LoVo (cell line): Measurements from ENCODE around the gene BRPF3.
"Not testable (repeated sequence)": the region's sequence is repeated elsewhere in the genome, so short reads cannot be mapped to it uniquely, and the experiment has no call there.

Experiments used
- DNase-seq: peaks from one replicate; pipeline ENCODE4 v3.0.0-alpha.2; 2016; ENCODE audit warnings: low spot score

BRPF3 gene

DNA sequence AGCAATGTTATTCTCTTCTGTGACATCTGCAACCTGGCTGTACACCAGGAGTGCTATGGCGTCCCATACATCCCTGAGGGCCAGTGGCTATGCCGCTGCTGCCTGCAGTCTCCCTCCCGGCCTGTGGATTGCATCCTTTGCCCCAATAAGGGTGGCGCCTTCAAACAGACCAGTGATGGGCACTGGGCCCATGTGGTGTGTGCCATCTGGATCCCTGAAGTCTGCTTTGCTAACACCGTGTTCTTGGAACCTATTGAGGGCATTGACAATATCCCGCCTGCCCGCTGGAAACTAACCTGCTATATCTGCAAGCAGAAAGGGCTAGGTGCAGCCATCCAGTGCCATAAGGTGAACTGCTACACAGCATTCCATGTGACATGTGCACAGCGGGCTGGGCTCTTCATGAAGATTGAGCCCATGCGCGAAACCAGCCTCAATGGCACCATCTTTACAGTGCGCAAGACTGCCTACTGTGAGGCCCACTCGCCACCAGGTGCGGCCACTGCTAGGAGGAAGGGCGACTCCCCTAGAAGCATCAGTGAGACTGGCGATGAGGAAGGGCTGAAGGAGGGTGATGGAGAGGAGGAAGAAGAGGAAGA is 4.6 kb downstream of the BRPF3 start:
- DNase-seq = no peak

DNA sequence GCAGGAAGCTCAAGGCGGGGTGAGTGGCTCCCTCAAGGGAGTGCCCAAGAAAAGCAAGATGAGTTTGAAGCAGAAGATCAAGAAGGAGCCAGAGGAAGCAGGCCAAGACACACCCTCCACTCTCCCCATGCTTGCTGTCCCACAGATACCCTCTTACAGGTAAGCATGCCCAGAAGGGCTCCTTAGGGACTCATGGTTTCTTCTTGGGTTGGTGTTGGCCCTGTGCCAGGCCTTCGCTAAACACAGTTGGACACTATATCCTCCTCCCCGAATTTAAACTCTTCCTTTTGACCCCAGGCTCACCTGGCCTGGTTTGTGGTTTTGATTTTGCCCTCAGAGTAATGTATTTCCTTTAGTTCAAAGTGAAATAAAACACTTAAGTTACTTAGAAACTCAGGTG is 5.1 kb downstream of the BRPF3 start:
- DNase-seq = no peak

DNA sequence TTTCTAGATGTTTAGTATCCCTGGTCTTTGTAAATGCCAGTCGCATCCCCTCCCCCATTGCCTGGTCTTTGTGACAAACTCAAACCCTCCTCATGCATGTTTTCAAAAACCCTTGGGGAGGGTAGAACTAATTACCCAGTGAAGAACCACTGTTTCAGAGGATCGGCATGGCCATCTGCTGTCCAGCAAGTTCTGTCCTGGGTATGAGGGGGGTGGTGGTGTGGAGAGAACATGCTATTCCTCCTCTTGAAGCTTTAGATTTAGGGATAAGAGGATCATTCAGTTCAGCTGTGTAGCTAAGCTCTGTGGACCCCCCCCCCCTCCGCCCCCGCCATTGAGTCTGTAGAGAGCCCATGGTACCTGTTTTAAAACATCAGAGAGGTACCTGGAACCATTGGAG is 5.6 kb downstream of the BRPF3 start:
- DNase-seq = no peak

DNA sequence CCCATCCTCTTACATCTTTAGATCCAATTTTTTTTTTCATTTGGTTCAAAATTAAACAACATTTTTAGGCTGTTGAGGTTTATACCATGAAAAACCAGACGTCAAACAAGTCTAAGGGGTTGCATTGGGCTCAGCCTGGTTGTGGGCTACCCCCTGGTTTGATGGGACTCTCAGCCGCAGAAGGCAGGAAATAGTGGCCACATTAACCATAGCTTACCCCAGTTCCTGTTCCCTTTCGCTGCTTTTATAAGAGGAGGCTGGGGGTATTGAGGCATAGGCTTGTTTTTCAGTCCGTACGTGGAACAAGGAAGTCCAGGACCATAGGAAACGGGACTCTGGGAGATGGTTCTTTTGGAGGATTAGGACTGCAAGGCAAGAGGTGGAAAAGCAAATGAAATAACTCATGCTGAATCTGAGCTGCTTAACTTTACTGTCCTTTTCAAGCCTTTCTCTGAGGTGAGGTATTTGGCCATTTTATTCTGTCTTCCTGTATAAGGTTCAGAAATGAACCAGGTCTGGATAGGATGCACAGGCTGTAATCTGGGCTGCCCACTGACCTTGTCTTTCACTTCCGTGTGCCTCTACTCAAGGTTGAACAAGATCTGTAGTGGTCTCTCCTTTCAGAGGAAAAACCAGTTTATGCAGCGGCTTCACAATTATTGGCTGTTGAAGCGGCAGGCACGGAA is 7.7 kb downstream of the BRPF3 start:
- no peak for DNase-seq

DNA sequence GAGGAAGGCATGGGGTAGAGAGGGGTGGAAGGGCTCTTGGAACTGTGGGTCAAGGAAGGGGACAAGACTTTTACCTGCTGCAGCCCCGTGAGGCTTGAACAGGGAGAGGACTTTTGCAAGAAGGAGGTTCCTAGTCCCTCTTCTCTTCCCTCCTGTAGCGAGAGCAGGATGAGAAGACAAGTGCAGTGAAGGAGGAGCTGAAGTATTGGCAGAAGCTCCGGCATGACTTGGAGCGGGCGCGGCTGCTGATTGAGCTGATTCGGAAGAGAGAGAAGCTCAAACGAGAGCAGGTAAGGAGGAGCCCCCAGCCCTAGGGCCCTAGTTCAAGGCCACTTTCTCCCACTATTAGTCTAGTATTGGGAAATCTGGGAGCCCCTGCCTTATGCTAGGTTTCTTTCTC is 10.6 kb downstream of the BRPF3 start:
- DNase-seq = no peak

DNA sequence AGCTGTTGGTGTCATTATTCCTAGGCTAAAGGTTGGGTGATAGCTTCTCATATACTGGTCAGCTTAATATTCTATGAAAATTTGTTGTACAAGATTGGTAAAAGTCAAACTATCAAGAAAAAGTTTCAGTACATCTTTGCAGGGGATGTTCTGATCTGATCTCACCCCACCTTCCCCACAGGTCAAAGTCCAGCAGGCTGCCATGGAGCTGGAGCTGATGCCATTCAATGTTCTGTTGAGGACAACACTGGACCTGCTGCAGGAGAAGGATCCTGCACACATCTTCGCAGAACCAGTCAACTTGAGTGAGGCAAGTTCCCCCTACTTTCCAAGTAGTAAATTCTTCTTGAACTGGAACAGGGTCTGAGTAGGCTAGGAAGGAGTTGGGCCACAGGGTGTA is 13.1 kb downstream of the BRPF3 start:
- DNase-seq = no peak

DNA sequence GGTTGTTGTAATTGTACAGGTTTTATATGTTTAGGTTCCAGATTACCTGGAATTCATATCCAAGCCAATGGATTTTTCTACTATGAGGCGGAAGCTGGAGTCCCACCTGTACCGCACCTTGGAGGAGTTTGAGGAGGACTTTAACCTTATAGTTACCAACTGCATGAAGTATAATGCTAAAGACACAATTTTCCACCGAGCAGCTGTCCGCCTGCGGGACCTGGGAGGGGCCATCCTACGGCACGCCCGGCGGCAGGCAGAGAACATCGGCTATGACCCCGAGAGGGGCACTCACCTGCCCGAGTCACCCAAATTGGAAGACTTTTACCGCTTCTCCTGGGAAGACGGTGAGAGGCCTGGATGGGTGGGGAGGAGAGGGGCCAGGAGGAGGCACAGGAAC is 13.6 kb downstream of the BRPF3 start:
- no peak for DNase-seq

DNA sequence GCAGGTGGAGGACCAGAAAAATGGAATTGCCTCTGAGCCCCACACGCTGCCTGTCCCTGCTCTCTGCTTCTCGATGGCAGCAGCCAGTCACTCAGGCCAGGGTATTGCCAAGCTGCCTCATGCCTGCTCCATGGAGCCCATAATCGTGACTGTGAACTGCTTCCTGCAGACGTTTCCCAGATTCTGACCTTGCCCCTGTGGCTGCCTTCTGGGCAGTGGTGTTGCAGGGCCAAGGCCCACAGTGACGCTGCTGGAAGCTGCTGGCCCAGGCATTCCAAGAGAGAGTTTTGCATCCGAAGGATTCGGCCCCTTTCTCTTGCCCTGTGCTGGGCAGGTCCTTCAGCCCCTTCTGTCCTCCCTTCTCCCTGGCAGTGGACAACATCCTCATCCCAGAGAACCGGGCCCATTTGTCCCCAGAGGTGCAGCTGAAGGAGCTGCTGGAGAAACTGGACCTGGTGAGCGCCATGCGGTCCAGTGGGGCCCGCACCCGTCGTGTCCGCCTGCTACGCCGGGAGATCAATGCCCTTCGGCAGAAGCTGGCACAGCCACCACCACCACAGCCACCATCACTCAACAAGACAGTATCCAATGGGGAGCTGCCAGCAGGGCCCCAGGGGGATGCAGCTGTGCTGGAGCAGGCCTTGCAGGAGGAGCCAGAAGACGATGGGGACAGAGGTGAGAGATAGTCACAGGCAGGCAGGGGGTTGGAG is 14.5 kb downstream of the BRPF3 start:
- no peak for DNase-seq

DNA sequence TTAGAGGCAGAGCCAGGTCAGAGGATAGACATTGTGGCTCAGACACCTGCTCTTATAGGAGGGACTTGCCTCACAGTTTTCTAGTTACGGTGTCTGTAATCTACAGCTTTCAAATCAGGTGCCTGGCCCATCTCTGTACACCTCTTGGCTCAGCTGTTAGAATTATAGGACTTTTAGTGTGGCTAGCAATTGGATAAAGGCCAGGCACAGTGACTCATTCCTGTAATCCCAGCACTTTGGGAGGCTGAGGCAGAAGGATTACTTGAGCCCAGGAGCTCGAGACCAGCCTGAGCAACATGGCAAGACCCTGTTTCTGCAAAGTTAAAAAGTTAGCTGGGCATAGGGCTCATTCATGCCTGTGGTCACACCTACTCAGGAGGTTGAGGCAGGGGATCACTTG is 20.0 kb downstream of the BRPF3 start:
- no peak for DNase-seq

DNA sequence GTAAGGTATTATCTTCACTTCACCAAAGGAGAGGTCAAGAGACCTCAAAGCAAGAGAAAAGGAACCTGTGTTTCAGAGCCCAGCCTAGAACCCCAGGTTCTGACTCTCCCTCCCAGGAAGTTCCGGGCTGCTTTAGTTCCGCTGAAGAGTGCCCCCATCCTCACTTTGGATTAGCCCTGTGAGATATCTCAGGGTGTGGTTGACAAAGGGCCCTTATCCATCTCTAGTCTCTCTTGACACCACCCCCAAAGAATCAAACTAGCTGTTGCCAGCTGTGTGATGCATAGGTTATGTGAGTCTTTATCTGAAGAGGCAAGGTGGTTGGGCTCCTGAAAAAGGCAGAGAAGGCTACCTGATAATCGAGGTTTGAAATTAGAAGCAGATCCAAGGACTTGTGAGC is 20.6 kb downstream of the BRPF3 start:
- no peak for DNase-seq

DNA sequence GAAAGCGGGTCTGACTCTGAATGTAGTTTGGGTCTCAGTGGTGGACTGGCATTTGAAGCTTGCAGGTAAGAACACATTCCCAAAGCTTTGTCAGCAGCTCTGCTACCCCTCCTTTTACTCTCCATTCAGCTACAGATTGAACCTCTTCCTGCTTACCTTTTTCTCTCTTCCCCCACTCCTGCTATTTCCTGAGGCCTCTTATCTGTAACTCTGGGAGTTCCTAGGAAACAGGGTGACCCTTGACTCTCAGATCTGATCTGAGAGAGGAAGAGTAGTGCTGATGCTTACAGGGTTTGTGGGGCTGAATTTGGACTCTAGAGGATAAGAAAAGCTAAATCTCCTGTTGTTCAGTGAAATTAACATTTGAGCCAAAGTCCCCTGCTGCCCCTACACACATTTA is 21.4 kb downstream of the BRPF3 start:
- no peak for DNase-seq

DNA sequence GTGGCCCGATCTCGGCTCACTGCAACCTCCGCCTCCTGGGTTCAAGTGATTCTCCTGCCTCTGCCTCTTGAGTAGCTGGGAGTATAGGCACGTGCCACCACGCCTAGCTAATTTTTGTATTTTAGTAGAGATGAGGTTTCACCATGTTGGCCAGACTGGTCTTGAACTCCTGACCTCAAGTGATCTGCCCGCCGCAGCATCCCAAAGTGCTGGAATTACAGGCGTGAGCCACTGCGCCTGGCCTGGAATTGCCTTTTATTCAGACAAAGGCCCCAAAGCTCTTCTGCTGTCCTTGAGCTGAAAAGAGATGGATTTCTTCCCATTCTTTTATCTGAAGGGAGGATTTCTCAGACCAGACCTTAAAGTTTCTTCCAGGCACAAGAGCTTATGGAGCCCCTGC is 22.0 kb downstream of the BRPF3 start:
- not testable (repeated sequence) for DNase-seq

DNA sequence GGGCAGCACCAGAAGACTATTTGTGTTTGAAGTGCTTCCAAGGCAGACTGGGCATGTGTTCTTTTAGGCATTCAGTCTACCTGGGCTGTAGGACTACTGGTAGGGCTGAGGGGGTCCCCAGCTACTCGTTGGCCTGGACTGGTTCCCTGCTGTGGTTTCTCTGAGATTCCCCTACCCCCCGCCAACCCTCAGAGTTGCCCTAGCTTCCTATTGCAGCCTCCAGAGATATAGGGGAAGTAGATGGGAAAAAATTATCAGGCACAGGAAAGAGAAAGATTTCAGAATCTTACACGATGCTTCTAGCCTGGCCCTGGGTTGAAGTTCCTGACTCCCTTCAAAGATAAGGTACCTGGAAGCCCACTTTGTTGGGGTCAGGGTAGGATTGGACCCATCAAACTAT is 22.5 kb downstream of the BRPF3 start:
- DNase-seq = no peak

DNA sequence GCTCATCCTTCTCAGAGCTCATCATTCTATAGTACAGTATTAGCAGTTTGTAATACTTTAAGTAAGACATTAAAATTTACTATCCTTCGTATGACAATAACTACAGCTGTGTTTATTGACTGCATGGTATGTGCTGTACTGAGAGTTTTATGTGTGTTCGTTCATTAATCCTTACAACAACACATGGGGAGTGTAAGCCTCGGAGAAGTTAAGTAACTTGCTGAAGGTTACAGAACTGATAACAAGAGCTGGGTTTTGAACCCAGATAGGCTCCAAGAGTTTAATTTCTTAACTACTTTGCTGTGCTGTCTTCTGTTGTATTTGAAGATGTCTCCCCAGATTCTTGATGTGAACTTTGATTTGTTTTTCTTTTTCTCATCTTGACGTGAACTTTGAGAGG is 23.7 kb downstream of the BRPF3 start:
- no peak for DNase-seq

DNA sequence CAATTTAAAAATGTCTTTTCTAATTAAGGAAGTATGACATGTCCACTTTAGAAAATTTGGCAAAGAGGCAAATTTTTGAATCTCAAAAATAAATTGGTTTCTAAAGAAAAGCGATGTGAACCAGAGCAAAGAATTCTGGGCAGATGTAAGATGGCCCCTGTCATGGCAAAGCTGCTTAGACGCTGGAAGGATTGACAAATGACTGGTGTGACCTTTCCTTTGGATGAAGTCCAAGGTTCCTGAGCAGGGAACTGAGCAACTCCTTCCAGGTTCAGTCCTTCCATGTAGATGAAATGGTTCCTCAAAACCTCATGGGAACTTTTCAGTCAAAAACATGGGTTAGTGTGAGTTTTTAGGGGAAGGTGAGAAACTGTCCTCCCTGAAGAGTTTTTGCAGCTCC is 25.1 kb downstream of the BRPF3 start:
- DNase-seq = no peak

DNA sequence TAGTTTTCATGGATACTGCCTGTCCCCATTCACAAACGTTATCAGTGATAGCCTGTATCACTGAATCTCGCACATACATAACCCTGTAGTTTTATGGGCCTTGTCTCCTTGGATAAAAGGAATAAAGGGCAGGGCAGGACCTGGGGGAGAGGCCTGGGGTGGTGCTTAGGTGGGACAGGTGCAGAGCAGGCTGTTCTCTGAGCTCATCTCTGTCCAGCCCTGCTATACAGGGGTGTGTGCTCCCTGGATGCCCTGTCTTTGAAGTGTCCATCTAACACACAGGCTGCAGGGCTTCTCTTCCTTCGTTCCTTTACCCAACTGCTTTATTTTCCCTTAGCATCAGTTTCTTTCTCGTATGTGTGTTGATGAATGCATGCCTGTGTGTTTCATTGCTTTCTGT is 26.4 kb downstream of the BRPF3 start:
- no peak for DNase-seq

DNA sequence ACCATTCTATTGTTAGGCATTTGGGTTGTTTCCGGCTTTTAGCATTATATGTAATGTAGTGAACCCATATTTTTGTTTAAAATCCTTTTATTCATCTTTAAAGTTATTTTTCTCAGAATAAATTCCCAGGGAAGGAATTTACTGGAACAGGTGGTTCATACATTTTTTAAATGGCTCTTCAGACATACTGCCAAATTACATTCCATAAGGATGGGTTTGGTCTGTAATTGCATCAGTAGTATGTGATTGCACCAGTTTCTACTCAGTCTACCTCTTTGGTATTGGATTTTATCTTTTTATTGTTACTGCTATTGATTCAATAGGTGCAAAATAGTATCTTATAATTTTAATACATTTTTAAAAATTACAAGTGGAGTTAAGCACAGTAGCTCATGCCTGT is 27.2 kb downstream of the BRPF3 start:
- DNase-seq = no peak

DNA sequence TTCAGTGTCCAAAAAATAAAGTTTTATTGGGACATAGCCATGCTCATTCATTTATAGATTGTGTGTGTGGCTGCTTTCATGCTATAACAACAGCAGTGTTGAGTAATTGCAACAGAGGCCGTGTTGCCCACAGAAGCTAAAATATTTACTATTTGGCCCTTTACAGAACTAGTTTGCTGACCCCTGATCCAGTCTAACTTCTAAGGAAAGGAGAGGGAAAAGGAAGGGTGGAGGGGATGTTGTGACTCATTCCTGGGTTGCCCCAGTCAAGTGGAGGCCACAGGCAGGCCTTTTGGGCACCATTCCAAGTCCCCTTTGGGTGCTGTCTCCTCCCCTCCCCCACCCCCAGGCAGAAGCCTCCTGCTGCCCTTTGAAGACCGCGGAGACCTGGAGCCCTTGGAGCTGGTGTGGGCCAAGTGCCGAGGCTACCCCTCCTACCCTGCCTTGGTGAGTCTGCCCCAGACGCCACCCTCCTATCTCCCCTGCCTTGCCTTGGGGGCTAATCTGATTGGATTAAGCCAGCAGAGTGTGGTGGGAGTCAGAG is 28.4 kb downstream of the BRPF3 start:
- DNase-seq = no peak

DNA sequence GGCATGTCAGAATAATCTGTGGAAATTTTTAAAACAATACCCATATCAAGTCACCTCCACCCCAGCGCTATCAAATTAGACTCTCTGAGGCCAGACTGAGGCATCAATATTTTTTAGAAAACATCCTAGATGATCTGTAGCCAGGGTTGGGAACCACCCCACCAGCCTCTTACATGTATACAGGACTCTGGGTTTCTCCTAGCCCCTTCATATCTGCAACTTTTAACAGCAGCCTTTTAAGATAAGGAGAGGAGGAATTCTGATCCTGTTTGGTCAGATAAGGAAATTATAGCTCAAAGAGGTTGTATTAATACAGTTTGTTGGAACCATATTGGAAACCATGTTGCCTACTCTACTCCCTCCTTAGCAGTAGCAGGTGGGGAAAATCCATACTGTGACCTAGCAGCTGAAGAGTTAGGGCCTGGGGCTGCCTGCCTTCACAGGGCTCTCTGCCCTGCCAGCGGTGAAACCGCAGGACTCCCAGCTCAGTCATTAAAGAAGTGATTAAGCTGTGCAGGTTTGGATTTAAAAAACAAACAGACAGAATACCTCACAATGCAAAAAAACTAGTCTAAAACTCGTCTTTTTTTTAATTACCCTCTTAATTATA is 30.0 kb downstream of the BRPF3 start:
- no peak for DNase-seq

DNA sequence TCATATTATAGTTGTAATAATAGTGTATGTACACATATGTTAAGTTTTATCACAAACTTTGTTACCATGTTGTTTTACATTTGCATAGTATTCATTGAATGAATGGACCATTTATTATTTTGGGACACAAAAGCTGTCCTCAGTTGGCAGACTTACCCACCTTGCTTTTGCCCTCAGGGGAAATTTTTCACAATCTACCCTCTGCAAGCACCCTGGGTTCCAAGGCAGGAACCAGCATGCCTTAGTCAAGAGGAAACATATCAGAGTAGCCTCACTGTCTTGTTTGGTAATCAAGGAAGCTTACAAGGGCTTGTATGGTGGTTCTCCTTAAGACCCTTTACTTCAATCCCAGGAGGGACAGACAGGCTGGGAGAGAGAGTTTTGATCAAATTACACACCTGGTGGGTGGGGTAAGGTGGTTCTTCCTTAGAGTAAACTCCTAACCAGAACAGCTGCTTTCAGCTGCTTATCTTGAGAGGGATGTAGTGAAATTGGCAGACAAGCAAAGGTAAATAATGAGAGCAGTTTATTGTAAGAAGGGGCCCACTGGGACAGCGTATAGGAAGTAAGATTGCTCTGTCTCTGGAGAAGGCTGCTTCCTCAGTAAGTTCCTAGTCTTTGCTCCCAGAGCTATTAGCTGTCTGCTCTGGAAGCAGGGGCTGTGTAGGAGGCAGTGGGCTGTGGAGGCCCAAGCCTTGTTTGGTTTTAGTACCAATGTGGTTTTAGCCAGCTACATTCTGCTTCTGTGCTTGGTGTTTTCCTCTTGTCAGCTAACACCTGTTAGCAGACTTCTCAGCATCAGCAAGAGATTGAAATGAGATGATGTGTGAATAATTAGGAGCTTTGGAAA is 31.1 kb downstream of the BRPF3 start:
- no peak for DNase-seq

DNA sequence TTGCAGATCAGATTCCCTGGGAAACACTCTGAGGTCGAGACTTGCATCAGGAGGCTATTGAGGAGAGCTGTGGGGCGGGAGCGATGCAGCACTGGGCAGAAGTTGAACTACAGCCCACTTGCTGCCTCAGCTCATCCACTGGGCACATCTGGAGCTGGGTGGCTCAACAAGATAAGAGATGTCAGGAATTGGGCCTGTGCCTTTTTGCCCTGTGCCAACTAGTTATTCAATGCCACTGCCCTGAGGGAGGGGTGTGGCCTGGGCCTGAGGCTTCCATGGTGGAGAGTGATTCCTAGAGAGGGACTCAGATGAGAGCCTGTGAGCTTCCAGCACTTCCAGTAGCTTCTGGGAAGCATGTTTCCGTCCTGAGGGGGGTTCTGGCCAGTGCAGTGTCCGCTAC is 32.7 kb downstream of the BRPF3 start:
- no peak for DNase-seq

DNA sequence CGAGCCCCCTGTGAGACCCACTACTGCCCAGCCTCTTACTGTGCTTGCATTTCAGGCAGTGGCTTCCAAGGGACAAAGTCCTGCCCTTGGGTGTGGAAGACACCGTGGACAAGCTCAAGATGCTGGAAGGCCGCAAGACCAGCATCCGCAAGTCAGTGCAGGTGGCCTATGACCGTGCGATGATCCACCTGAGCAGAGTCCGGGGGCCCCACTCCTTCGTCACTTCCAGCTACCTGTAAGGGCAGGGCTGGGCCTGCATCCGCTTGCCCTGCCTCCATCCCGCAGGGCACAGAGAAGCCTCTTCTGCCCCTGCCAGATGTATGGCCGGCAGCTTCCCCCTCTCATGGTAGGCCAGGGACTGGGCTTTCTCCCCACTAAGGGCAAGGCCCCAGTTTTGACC is 33.8 kb downstream of the BRPF3 start:
- no peak for DNase-seq
